Measurements from ENCODE around the gene MEOX1. TPM values are rescaled to one million over a fixed set of nuclear protein-coding genes. Genes with fewer than 3 reads are reported as not detected.

Gene MEOX1
- total and polyA plus RNA-seq, 2 of the 13 experiments (the other 11 are each of a cell fraction or from before 2014, with no cell fraction given), result not detected

DNA sequence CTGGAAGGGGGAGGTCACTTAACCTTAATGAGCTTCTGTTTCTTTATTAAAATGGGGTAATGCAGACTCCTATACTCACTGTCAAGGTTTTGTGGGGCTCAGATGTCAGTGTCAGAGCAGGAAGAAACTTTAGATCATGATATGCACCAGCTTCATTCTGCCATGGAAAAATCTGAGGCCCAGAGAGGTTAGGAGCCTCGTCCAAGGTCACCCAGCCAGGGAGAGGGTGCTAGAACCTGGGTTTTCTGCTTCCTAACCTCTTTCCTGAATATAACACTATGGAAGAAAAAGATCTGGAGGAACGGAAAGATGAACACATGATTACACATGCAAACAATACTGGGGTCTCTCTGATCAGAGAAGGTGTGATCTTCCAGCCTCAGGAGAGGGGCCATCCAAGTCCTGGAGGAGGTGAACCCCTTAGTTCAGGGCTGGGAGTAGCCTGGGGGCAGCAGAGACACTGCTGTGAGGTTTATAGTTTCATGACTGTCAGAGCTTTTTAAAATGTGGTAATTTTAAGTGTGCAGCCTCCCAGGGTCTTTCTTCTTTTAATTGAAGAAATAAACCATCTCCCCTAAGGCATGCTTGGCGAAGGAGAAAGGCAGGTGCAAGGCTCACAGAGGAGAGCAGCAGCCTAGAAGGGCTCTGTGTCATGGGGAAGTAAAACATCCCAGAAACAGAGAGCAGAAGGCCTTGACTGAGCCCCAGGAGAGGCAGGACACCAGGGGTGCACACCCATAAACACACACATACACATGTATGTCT lies 10.2 kb upstream of the MEOX1 start:
- Histone ChIP-seq H3K36me3 (replicated peaks in 1 of 2; ENCODE audit: control insufficient read depth in 1 of 2, insufficient read depth in 2 of 2, low read length in 2 of 2) (no peaks in the 10 kb centered on the region), H3K9me3 (ENCODE audit: low read length) (no peaks in the 10 kb centered on the region), H3K4me3 (replicated peaks in 1 of 3; ENCODE audit: insufficient read depth in 1 of 3, low read depth in 2 of 3, low read length in 3 of 3) (no peak overlapping the region), H3K9ac (ENCODE audit: insufficient read depth, low read depth, low read length) (no peak overlapping the region), H3K4me1 (ENCODE audit: insufficient read depth, low read length) (peaks cover 100% of the 10 kb centered on the region), H2AFZ (ENCODE audit: low read length) (no peak overlapping the region), H4K20me1 (ENCODE audit: insufficient read depth, low read length) (no peaks in the 10 kb centered on the region), H3K4me2 (ENCODE audit: low read depth, low read length) (no peak overlapping the region), H3K79me2 (ENCODE audit: insufficient read depth, low read length) (no peaks in the 10 kb centered on the region), H3K27ac (ENCODE audit: extremely low read length, insufficient read depth, low read length) (no peak overlapping the region), H3K27me3 (ENCODE audit: control insufficient read depth in 1 of 2, insufficient read depth in 2 of 2, low read length in 2 of 2) (no peaks in the 10 kb centered on the region)
- ChIA-PET POLR2A (interaction anchor here (2.1 to 2.3 kb wide), 3 partner anchors 70 to 146 kb away, joined by 5 to 22 read pairs (median 7); no protein-coding TSS in a partner anchor), CTCF (ENCODE audit: low intra/inter-chr PET ratio, low total read pairs) (interaction anchor here (0.8 kb wide), 1 partner anchor 151 kb away, joined by 3 read pairs; no protein-coding TSS in a partner anchor)
- FAIRE-seq (no peak), ATAC-seq (no peak), DNase-seq (ENCODE audit: low spot score) (no peak)
- intact Hi-C loops (cut with micrococcal nuclease; ENCODE audit: unreplicated experiment), result loop anchor here (5.0 kb wide), 1 partner anchor 275 kb away; the partner anchor contains the start of gene ARL4D
- in situ Hi-C loops (cut with HindIII; ENCODE audit: extremely low pct_ligation_motif_present, low pct_unique_long_range_greater_than_20kb), result no loop called here
- BruUV-seq (replicated peaks), result no TSS peak
- 75% methylated on average over 3 of the region's 3 CpGs for WGBS (ENCODE audit: low lambda C conversion rate)
- TF ChIP-seq ZNF768 (CRISPR knock-in tag; IDR thresholded peaks at IDR 0.05), result peak; percentile 83; the same call in 1 of the 2 replicates
- peak; percentile 40; the same call in 1 of the 2 replicates for TF ChIP-seq ZMYM3 (CRISPR knock-in tag; IDR thresholded peaks at IDR 0.05)
- TF ChIP-seq SPEN (CRISPR knock-in tag; IDR thresholded peaks at IDR 0.05; ENCODE audit: low read depth), result no peak

DNA sequence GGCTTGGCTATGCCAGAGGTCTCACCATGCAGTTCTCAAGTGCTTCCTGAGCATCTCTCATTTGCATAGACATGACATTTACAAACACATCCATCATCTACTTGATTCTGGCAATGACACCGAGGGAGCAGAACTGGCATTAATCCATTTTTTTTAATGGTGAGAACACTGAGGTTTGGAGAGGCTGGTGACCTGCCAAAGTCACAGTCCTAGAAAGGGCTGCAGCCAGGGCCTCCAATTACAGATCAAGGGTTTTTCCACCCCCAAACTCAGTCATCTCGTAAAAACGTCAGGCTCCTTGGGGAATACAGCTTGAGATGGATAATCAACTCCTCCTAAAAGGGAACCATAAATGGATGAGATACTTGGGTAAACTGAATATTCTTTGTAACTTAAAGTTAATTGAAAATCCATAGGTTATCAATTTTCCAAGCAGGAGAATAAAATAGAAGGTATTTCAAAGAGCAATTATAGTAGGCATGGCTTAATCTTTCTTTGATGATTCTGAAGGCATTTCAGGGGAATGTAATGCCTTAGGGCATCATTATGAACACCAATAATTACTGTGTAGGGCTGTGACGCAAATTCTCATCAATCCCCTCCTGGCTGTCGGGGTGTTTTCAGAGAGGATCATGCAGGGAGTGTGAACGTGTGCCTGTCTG lies 9.4 kb upstream of the MEOX1 start:
- in situ Hi-C loops (cut with HindIII; ENCODE audit: extremely low pct_ligation_motif_present, low pct_unique_long_range_greater_than_20kb), result no loop called here
- Histone ChIP-seq H3K36me3 (replicated peaks in 1 of 2; ENCODE audit: control insufficient read depth in 1 of 2, insufficient read depth in 2 of 2, low read length in 2 of 2) (no peaks in the 10 kb centered on the region), H2AFZ (ENCODE audit: low read length) (no peak overlapping the region), H3K4me2 (ENCODE audit: low read depth, low read length) (no peak overlapping the region), H3K9me3 (ENCODE audit: low read length) (no peaks in the 10 kb centered on the region), H3K4me3 (replicated peaks in 1 of 3; ENCODE audit: insufficient read depth in 1 of 3, low read depth in 2 of 3, low read length in 3 of 3) (no peak overlapping the region), H3K27me3 (ENCODE audit: control insufficient read depth in 1 of 2, insufficient read depth in 2 of 2, low read length in 2 of 2) (no peaks in the 10 kb centered on the region), H3K4me1 (ENCODE audit: insufficient read depth, low read length) (peaks cover 100% of the 10 kb centered on the region), H3K9ac (ENCODE audit: insufficient read depth, low read depth, low read length) (no peak overlapping the region), H3K27ac (ENCODE audit: extremely low read length, insufficient read depth, low read length) (no peak overlapping the region), H4K20me1 (ENCODE audit: insufficient read depth, low read length) (no peaks in the 10 kb centered on the region), H3K79me2 (ENCODE audit: insufficient read depth, low read length) (no peaks in the 10 kb centered on the region)
- intact Hi-C loops (cut with micrococcal nuclease; ENCODE audit: unreplicated experiment), result loop anchor here (5.0 kb wide), 1 partner anchor 274 kb away; the partner anchor contains the start of gene ARL4D
- no peak for FAIRE-seq
- ChIA-PET CTCF (ENCODE audit: low intra/inter-chr PET ratio, low total read pairs) (no interaction called here), POLR2A (interaction anchor here (1.0 to 2.1 kb wide), 7 partner anchors 70 to 143 kb away, joined by 3 to 16 read pairs (median 6); partner anchors contain the start of gene ETV4)
- no peak for ATAC-seq
- no TSS peak for BruUV-seq (replicated peaks)
- no peak for DNase-seq (ENCODE audit: low spot score)
- TF ChIP-seq ZNF160 (CRISPR knock-in tag; IDR thresholded peaks at IDR 0.05) (no peak), KLF13 (CRISPR knock-in tag; IDR thresholded peaks at IDR 0.05) (no peak), ZNF367 (CRISPR knock-in tag; IDR thresholded peaks at IDR 0.05; ENCODE audit: borderline replicate concordance) (no peak), RARA (CRISPR knock-in tag; IDR thresholded peaks at IDR 0.05) (no peak), NCOR1 (IDR thresholded peaks at IDR 0.05; ENCODE audit: borderline replicate concordance, low read length) (no peak), ZNF354B (CRISPR knock-in tag; IDR thresholded peaks at IDR 0.05) (no peak)
- TF ChIP-seq, protein P1, sequence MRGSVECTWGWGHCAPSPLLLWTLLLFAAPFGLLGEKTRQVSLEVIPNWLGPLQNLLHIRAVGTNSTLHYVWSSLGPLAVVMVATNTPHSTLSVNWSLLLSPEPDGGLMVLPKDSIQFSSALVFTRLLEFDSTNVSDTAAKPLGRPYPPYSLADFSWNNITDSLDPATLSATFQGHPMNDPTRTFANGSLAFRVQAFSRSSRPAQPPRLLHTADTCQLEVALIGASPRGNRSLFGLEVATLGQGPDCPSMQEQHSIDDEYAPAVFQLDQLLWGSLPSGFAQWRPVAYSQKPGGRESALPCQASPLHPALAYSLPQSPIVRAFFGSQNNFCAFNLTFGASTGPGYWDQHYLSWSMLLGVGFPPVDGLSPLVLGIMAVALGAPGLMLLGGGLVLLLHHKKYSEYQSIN (CRISPR knock-in tag; IDR thresholded peaks at IDR 0.05; ENCODE audit: borderline replicate concordance), result no peak
- 88% methylated on average over 6 of the region's 6 CpGs for WGBS (ENCODE audit: low lambda C conversion rate)
